Liver (tissue), 3 donors: ENCODE data around the gene PANK2.

ENCODE experiments used
- EGR1 ChIP-seq, 2 donors: IDR thresholded peaks; 2 replicates each; pipeline ENCODE4 v1.6.1; 2016 to 2018; ENCODE audit warnings: antibody characterized with exemption in 2 of 2, low read depth in 2 of 2
- RAD21 ChIP-seq, 2 donors: IDR thresholded peaks; 2 replicates each; pipeline ENCODE4 v1.6.1; 2016; ENCODE audit warnings: antibody characterized with exemption in 2 of 2, mild to moderate bottlenecking in 2 of 2
- SP1 ChIP-seq: IDR thresholded peaks from 2 replicates; pipeline ENCODE4 v1.6.1; 2018; ENCODE audit warnings: antibody characterized with exemption, mild to moderate bottlenecking
- YY1 ChIP-seq: IDR thresholded peaks from 2 replicates; pipeline ENCODE4 v1.6.1; 2016; ENCODE audit warnings: antibody characterized with exemption, mild to moderate bottlenecking
- TF ChIP-seq, protein P1 (sequence below): IDR thresholded peaks from 2 replicates; pipeline ENCODE4 v1.6.1; 2016; ENCODE audit warnings: antibody characterized with exemption, mild to moderate bottlenecking
- TF ChIP-seq, protein P2 (sequence below): IDR thresholded peaks from 2 replicates; pipeline ENCODE4 v1.6.1; 2016; ENCODE audit warnings: antibody characterized with exemption
- TF ChIP-seq, protein P3 (sequence below): fragments of 150-350 bp; IDR thresholded peaks from 2 replicates; pipeline ENCODE4 v1.5.1; 2017; ENCODE audit warnings: improper control_type of control experiment, low read depth, low read length; ENCODE audit not compliant: missing input control
- TF ChIP-seq, protein P4 (sequence below): IDR thresholded peaks from 2 replicates; pipeline ENCODE4 v1.6.1; 2016; ENCODE audit warnings: antibody characterized with exemption
- donor health status: healthy.
- donor health status: healthy.

DNA sequence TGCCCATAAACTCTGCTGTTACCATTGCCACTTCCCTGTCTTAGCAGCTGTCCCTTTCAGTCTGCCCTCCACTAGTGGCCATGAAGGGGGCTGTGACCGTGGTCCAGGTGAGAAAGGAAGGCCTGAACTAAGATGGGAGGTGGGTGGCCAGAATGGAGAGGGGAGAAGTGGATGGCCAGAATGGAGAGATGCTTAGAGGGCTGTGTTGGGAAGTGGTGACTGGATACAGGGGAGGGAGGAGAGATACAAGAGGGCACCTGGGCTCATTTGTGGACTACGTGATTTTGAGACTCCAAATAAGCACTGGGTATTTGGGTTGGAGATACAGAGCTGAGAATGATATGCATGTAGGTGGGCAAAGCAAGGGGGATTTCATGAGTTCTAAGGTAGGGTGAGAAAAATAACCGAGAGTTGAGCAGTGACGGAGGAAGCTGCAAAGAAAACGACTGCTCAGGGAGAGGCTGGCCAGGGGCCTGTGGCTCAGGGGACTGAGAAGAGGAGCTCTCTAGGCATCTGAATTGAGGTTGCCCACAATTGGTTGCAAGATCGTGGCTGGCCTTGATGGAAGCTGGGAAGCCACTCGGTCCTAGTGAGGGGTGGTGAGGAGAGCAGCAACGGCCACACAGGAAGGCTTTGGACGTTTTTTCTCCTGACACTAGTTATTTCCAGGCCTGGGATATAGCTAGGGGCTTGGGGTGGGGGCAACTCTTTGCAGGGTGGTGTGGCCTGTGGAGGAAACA, 36.9 kb downstream of the PANK2 start:
- TF ChIP-seq, protein P1, sequence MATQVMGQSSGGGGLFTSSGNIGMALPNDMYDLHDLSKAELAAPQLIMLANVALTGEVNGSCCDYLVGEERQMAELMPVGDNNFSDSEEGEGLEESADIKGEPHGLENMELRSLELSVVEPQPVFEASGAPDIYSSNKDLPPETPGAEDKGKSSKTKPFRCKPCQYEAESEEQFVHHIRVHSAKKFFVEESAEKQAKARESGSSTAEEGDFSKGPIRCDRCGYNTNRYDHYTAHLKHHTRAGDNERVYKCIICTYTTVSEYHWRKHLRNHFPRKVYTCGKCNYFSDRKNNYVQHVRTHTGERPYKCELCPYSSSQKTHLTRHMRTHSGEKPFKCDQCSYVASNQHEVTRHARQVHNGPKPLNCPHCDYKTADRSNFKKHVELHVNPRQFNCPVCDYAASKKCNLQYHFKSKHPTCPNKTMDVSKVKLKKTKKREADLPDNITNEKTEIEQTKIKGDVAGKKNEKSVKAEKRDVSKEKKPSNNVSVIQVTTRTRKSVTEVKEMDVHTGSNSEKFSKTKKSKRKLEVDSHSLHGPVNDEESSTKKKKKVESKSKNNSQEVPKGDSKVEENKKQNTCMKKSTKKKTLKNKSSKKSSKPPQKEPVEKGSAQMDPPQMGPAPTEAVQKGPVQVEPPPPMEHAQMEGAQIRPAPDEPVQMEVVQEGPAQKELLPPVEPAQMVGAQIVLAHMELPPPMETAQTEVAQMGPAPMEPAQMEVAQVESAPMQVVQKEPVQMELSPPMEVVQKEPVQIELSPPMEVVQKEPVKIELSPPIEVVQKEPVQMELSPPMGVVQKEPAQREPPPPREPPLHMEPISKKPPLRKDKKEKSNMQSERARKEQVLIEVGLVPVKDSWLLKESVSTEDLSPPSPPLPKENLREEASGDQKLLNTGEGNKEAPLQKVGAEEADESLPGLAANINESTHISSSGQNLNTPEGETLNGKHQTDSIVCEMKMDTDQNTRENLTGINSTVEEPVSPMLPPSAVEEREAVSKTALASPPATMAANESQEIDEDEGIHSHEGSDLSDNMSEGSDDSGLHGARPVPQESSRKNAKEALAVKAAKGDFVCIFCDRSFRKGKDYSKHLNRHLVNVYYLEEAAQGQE = no peak
- TF ChIP-seq, protein P2, sequence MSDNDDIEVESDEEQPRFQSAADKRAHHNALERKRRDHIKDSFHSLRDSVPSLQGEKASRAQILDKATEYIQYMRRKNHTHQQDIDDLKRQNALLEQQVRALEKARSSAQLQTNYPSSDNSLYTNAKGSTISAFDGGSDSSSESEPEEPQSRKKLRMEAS = no peak
- TF ChIP-seq, protein P3, sequence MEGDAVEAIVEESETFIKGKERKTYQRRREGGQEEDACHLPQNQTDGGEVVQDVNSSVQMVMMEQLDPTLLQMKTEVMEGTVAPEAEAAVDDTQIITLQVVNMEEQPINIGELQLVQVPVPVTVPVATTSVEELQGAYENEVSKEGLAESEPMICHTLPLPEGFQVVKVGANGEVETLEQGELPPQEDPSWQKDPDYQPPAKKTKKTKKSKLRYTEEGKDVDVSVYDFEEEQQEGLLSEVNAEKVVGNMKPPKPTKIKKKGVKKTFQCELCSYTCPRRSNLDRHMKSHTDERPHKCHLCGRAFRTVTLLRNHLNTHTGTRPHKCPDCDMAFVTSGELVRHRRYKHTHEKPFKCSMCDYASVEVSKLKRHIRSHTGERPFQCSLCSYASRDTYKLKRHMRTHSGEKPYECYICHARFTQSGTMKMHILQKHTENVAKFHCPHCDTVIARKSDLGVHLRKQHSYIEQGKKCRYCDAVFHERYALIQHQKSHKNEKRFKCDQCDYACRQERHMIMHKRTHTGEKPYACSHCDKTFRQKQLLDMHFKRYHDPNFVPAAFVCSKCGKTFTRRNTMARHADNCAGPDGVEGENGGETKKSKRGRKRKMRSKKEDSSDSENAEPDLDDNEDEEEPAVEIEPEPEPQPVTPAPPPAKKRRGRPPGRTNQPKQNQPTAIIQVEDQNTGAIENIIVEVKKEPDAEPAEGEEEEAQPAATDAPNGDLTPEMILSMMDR = no peak
- TF ChIP-seq SP1 (no peak), RAD21 (IDR thresholded peaks at IDR 0.05) (no peak), YY1 (no peak), EGR1 (IDR thresholded peaks at IDR 0.05; ENCODE audit: low read depth in 2 of 2) (no peak)
- TF ChIP-seq, protein P4, sequence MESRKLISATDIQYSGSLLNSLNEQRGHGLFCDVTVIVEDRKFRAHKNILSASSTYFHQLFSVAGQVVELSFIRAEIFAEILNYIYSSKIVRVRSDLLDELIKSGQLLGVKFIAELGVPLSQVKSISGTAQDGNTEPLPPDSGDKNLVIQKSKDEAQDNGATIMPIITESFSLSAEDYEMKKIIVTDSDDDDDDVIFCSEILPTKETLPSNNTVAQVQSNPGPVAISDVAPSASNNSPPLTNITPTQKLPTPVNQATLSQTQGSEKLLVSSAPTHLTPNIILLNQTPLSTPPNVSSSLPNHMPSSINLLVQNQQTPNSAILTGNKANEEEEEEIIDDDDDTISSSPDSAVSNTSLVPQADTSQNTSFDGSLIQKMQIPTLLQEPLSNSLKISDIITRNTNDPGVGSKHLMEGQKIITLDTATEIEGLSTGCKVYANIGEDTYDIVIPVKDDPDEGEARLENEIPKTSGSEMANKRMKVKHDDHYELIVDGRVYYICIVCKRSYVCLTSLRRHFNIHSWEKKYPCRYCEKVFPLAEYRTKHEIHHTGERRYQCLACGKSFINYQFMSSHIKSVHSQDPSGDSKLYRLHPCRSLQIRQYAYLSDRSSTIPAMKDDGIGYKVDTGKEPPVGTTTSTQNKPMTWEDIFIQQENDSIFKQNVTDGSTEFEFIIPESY = no peak
